ENCODE data around the gene ADARB1. TPM values are rescaled to one million over a fixed set of nuclear protein-coding genes. Genes with fewer than 3 reads are reported as not detected.

ADARB1 gene
- polyA plus RNA-seq, 3 donors: 0.40 to 2.6 (median 1.0) TPM

GRCh38 chr21:45069085-45069484, 5.3 kb upstream of the ADARB1 start:
- Histone ChIP-seq H3K9ac (ENCODE audit: insufficient read depth, low read length, poor library complexity, severe bottlenecking) (no peak overlapping the region), H3K4me1 (ENCODE audit: control insufficient read depth in 1 of 2, insufficient read depth in 2 of 2, low read length in 2 of 2) (peaks cover 5 to 8% of the 10 kb centered on the region in 2 donors), H4K20me1 (ENCODE audit: insufficient read depth, low read length) (no peaks in the 10 kb centered on the region), H2AFZ (ENCODE audit: insufficient read depth, low read depth, low read length, poor library complexity, severe bottlenecking) (no peak overlapping the region), H3K4me2 (replicated peaks; ENCODE audit: extremely low read depth, low read length, poor library complexity, severe bottlenecking) (no peak overlapping the region), H3K27ac (ENCODE audit: low read depth in 1 of 2, low read length in 2 of 2) (no peak overlapping the region), H3K36me3 (replicated peaks in 1 of 2; ENCODE audit: control insufficient read depth in 1 of 2, insufficient read depth in 2 of 2, low read length in 2 of 2) (no peaks in the 10 kb centered on the region), H3K27me3 (ENCODE audit: control insufficient read depth in 2 of 2, insufficient read depth in 2 of 2, low read length in 2 of 2) (peaks cover 0 to 4% of the 10 kb centered on the region in 2 donors), H3K4me3 (replicated peaks in 1 of 3; ENCODE audit: low read depth in 2 of 3, low read length in 3 of 3) (no peak overlapping the region), H3K79me2 (ENCODE audit: insufficient read depth, low read length) (no peaks in the 10 kb centered on the region), H3K9me3 (replicated peaks in 1 of 2; ENCODE audit: control insufficient read depth in 1 of 2, insufficient read depth in 1 of 2, low read length in 2 of 2) (no peaks in the 10 kb centered on the region)
- no peaks in the 10 kb centered on the region for H3K9me3 Mint-ChIP-seq
- peaks cover 0 to 9% (median 6%) of the 10 kb centered on the region in 3 donors for H3K27me3 Mint-ChIP-seq (ENCODE audit: low read depth in 3 of 3)
- DNase-seq: no peak
- intact Hi-C loops (cut with micrococcal nuclease): no loop called here
- H3K4me3 Mint-ChIP-seq: no peak overlapping the region
- H3K4me1 Mint-ChIP-seq: peaks cover 5% of the 10 kb centered on the region
- TF ChIP-seq CTCF (IDR thresholded peaks at IDR 0.05): no peak
- WGBS (ENCODE audit: insufficient coverage): 94% methylated on average over 9 of the region's 11 CpGs
- H3K27ac Mint-ChIP-seq: no peak overlapping the region
- H3K36me3 Mint-ChIP-seq: peaks cover 4% of the 10 kb centered on the region in 2 donors

- Mint-ChIP-seq H3K36me3 (peaks cover 4% of the 10 kb centered on the region in 2 donors), H3K27me3 (ENCODE audit: low read depth in 3 of 3) (peaks cover 0 to 9% (median 6%) of the 10 kb centered on the region in 3 donors), H3K27ac (no peak overlapping the region), H3K4me3 (no peak overlapping the region), H3K4me1 (peaks cover 5% of the 10 kb centered on the region), H3K9me3 (no peaks in the 10 kb centered on the region)
- no peaks in the 10 kb centered on the region for H4K20me1 ChIP-seq (ENCODE audit: insufficient read depth, low read length)
- H3K4me1 ChIP-seq (ENCODE audit: control insufficient read depth in 1 of 2, insufficient read depth in 2 of 2, low read length in 2 of 2): peaks cover 5 to 8% of the 10 kb centered on the region in 2 donors
- no peaks in the 10 kb centered on the region for H3K36me3 ChIP-seq (replicated peaks in 1 of 2; ENCODE audit: control insufficient read depth in 1 of 2, insufficient read depth in 2 of 2, low read length in 2 of 2)
- WGBS (ENCODE audit: insufficient coverage): 89% methylated on average over 5 of the region's 5 CpGs
- H2AFZ ChIP-seq (ENCODE audit: insufficient read depth, low read depth, low read length, poor library complexity, severe bottlenecking): no peak overlapping the region
- no peaks in the 10 kb centered on the region for H3K79me2 ChIP-seq (ENCODE audit: insufficient read depth, low read length)
- intact Hi-C loops (cut with micrococcal nuclease): loop anchor here in 1 of 2 donors (10.0 kb wide), 1 partner anchor 55 kb away; no protein-coding TSS in a partner anchor
- no peaks in the 10 kb centered on the region for H3K9me3 ChIP-seq (replicated peaks in 1 of 2; ENCODE audit: control insufficient read depth in 1 of 2, insufficient read depth in 1 of 2, low read length in 2 of 2)
- no peak overlapping the region for H3K27ac ChIP-seq (ENCODE audit: low read depth in 1 of 2, low read length in 2 of 2)
- no peak for DNase-seq
- H3K4me2 ChIP-seq (replicated peaks; ENCODE audit: extremely low read depth, low read length, poor library complexity, severe bottlenecking): no peak overlapping the region
- peaks cover 0 to 4% of the 10 kb centered on the region in 2 donors for H3K27me3 ChIP-seq (ENCODE audit: control insufficient read depth in 2 of 2, insufficient read depth in 2 of 2, low read length in 2 of 2)
- TF ChIP-seq CTCF (IDR thresholded peaks at IDR 0.05): no peak
- no peak overlapping the region for H3K9ac ChIP-seq (ENCODE audit: insufficient read depth, low read length, poor library complexity, severe bottlenecking)
- H3K4me3 ChIP-seq (replicated peaks in 1 of 3; ENCODE audit: low read depth in 2 of 3, low read length in 3 of 3): no peak overlapping the region
Measured at GRCh38 chr21:45069711-45070110, 4.7 kb upstream of the ADARB1 start.

Measured in CD14-positive monocyte (primary cell).